Activated CD8-positive, alpha-beta memory T cell treated with anti-CD3 and anti-CD28 coated beads, Interleukin-2, amount 10 ng/mL, durations not matched to agents 7 days and 5 days (primary cell): ENCODE measurements around the gene CPPED1. TPM values are rescaled to one million over a fixed set of nuclear protein-coding genes. Genes with fewer than 3 reads are reported as not detected.
A peak's percentile ranks its signal among the peaks of the same experiment; 100 is the strongest.

Source experiments
- ATAC-seq: fragments of 150-1000 bp; cut with Tn5 transposase; one replicate; pipeline ENCODE4 v1.10.0; 2021; ENCODE audit warnings: moderate library complexity
- CTCF ChIA-PET: fragments of 350-600 bp; sonication (Branson Sonifier 250); formaldehyde crosslinking; loops from one replicate; lab custom pipeline; 2021; ENCODE audit warnings: antibody characterized with exemption; lab: Charles Lee
- DNase-seq: peaks from one replicate; pipeline ENCODE4 v3.0.0-alpha.2; 2020
- H3K27ac Mint-ChIP-seq: one replicate; pipeline ENCODE4 v1.8.0; 2021; ENCODE audit warnings: mild to moderate bottlenecking, mixed read lengths
- H3K27me3 Mint-ChIP-seq: one replicate; pipeline ENCODE4 v1.8.0; 2021; ENCODE audit warnings: mixed read lengths
- H3K36me3 Mint-ChIP-seq: one replicate; pipeline ENCODE4 v1.8.0; 2021; ENCODE audit warnings: mild to moderate bottlenecking, mixed read lengths
- H3K4me1 Mint-ChIP-seq: one replicate; pipeline ENCODE4 v1.8.0; 2021; ENCODE audit warnings: mixed read lengths
- H3K4me3 Mint-ChIP-seq: one replicate; pipeline ENCODE4 v1.8.0; 2021; ENCODE audit warnings: mild to moderate bottlenecking, moderate library complexity, mixed read lengths
- H3K9me3 Mint-ChIP-seq: one replicate; pipeline ENCODE4 v1.8.0; 2022; ENCODE audit warnings: low read depth, mixed read lengths
- total RNA-seq, 2 experiments: library from RNA; stranded (reverse); gene quantifications; one replicate each; pipeline ENCODE4 v1.2.3, GENCODE V29; 2021

The CPPED1 gene
- total RNA-seq, 2 experiments from 2014 or later: 20.5 to 21.5 TPM

DNA sequence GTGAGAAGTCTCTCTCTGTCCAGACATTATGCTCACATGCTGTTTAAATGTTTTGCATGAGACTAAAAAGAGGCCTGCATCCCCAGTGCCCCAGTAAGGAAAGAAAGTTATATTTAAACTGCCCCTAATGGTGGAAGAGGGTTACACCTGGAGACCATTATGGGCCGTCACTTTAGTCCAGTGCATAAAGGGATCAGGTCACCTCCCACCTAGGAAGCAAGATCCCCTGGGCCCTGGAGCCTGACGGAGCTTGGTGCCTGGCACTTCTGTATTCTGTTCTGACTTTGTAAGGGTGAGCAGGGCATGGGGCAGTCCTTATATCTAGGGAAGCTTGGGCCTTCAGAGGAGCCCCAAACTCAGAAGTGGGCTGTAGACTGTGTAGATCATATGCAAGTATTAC is 67.9 kb downstream of the CPPED1 start:
- CTCF ChIA-PET: no interaction called here
- Mint-ChIP-seq H3K27me3 (no peaks in the 10 kb centered on the region), H3K4me1 (no peaks in the 10 kb centered on the region), H3K4me3 (no peak overlapping the region), H3K27ac (no peak overlapping the region), H3K9me3 (peaks cover 31% of the 10 kb centered on the region), H3K36me3 (peaks cover 53% of the 10 kb centered on the region)
- ATAC-seq (no peak), DNase-seq (no peak)

DNA sequence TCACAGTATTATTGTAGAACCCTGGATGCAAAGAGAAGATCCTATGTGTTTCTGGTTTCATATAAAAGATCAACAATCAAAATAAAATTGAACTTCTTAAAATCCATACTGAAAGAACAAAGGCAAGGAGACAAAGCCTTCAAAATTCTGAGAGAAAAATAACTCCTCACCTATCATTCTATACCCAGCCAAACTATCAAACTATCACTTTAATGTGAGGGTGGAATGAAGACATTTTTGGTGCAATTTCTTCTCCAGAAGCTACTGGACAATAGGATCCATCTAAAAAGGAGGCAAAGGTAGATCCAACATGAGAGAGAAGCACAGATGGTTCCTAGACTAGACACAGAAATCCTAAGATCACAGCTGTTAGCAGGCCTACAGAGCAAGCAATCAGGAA is 71.1 kb downstream of the CPPED1 start:
- DNase-seq: no peak
- H3K27me3 Mint-ChIP-seq: no peaks in the 10 kb centered on the region
- CTCF ChIA-PET: interaction anchor here (1.4 kb wide), 1 partner anchor 18 kb away, joined by 6 read pairs; no protein-coding TSS in a partner anchor
- H3K27ac Mint-ChIP-seq: no peak overlapping the region
- peaks cover 29% of the 10 kb centered on the region for H3K9me3 Mint-ChIP-seq
- no peak for ATAC-seq
- H3K4me3 Mint-ChIP-seq: no peak overlapping the region
- H3K4me1 Mint-ChIP-seq: peaks cover 18% of the 10 kb centered on the region
- peaks cover 40% of the 10 kb centered on the region for H3K36me3 Mint-ChIP-seq

DNA sequence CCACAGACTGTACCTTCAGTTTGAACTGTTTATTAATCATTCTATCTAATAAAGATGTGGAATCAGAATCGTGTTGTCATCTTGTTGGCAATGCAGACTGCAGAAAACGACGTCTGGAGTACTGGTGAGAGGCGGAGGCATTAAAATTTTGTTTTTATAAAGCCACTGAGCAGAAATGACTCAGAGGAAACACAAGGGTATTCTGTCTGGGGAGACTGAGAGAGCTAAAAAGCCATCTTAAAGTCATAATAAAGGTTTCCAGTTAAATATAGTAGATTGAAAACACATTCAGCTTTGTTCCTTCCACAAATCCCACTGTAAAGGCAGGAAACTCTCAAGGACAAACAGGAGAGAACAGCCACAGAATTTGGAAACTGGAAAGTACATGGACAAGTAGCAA is 74.2 kb downstream of the CPPED1 start:
- peaks cover 20% of the 10 kb centered on the region for H3K9me3 Mint-ChIP-seq

DNA sequence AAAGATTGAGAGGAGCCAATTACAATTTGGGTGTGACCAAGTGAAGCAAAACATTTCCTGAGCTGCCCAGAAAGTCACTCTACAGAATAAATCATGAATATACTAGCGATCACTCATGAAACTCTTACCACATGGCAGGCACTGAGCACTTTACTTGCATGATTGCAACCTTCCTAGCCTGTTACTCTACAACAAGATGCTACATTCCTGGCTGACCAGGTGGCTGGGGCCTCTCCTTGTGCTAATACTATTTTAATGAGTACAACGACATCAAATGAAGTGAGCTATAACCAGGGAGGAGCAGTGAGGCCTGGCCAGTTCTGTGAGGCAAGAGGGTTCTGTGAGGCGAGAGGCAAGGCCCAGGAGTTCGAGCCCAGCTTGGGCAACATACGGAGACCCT is 75.2 kb downstream of the CPPED1 start:
- no peak overlapping the region for H3K4me3 Mint-ChIP-seq
- DNase-seq (no peak), ATAC-seq (no peak)
- no peak overlapping the region for H3K27ac Mint-ChIP-seq
- peaks cover 28% of the 10 kb centered on the region for H3K36me3 Mint-ChIP-seq
- CTCF ChIA-PET: no interaction called here
- peaks cover 18% of the 10 kb centered on the region for H3K4me1 Mint-ChIP-seq
- H3K27me3 Mint-ChIP-seq: no peaks in the 10 kb centered on the region
- peaks cover 18% of the 10 kb centered on the region for H3K9me3 Mint-ChIP-seq

More for the DNA sequence above, 74.2 kb downstream of the CPPED1 start:
- DNase-seq (no peak), ATAC-seq (peak; percentile 65)
- no peak overlapping the region for H3K4me3 Mint-ChIP-seq
- H3K36me3 Mint-ChIP-seq: peaks cover 28% of the 10 kb centered on the region
- CTCF ChIA-PET: interaction anchor here (0.5 to 1.5 kb wide), 3 partner anchors 11 to 224 kb away, joined by 3 to 7 read pairs (median 3); no protein-coding TSS in a partner anchor
- H3K4me1 Mint-ChIP-seq: peaks cover 18% of the 10 kb centered on the region
- H3K27me3 Mint-ChIP-seq: no peaks in the 10 kb centered on the region
- H3K27ac Mint-ChIP-seq: no peak overlapping the region

DNA sequence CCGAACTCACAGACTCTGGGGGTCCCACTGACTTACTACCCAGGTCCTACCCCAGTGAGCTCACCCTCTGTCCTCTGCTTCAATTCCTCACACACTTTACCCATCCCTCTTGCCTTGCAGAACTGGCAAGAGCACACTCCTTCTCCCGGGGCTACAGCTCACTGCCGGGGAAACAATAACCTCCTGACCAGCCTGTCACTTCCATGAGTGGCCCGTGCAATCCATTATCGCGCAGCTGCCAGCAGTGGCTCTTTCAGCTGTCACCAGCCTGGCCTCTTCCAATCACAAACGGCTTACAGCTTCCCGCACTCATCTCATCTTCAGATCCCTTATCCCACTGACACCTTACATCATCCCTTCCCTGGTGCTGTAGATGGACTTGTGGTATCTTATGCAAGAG is 79.5 kb downstream of the CPPED1 start:
- H3K9me3 Mint-ChIP-seq: peaks cover 3% of the 10 kb centered on the region
- peaks cover 21% of the 10 kb centered on the region for H3K36me3 Mint-ChIP-seq
- CTCF ChIA-PET: no interaction called here
- H3K4me1 Mint-ChIP-seq: peaks cover 3% of the 10 kb centered on the region
- ATAC-seq: no peak
- no peaks in the 10 kb centered on the region for H3K27me3 Mint-ChIP-seq
- no peak for DNase-seq
- H3K4me3 Mint-ChIP-seq: no peak overlapping the region
- H3K27ac Mint-ChIP-seq: no peak overlapping the region

DNA sequence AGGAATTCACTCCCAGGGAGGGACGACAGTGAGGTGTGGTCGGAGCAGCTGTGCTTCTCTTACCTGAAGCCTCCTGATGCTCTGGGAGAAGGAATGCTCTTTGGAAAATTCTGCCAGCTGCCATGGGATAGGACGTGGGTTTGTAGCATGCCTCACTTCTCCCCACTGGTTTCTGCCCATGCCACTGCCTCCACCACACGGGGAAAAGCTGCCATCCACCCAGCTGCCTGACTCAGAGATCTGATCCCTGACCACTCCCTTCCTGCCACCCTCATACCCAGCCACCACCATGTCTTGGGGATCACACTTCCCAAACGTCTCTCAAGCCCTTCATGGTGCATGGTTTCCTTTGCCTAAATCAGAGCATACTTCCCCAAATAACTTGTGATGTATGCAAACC is 80.0 kb downstream of the CPPED1 start:
- H3K9me3 Mint-ChIP-seq: peaks cover 3% of the 10 kb centered on the region
- CTCF ChIA-PET: no interaction called here
- no peak overlapping the region for H3K4me3 Mint-ChIP-seq
- ATAC-seq: no peak
- no peaks in the 10 kb centered on the region for H3K4me1 Mint-ChIP-seq
- peaks cover 25% of the 10 kb centered on the region for H3K36me3 Mint-ChIP-seq
- no peak overlapping the region for H3K27ac Mint-ChIP-seq
- H3K27me3 Mint-ChIP-seq: no peaks in the 10 kb centered on the region
- DNase-seq: no peak

DNA sequence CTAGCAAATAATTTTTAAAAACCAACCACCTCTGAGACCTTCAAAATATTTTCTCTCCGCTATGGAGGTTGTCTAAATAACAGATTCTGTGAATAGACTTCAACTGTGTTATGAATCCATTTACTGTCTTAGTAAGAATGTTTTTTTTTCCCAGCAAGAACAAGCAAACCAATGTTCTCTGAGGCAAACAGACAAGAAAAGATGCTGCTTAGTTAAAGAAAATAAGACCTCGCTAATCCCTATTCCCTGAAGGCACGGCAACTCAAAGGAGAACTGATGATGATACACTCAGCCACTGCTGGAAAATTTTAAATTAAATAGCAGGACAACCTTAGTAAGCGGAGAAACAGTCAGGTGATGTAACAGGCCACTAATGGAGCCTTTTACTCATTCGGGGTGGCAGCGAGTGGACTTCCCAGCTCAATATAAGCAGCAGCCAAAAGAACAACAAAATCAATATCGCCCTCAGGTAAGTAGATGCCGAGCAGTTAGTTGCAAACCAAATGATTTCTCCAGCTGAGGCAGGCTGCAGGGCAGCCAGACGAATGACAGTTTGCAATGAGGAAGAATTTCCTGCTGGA is 81.8 kb downstream of the CPPED1 start:
- H3K9me3 Mint-ChIP-seq: peaks cover 3% of the 10 kb centered on the region
- no peak for DNase-seq
- H3K36me3 Mint-ChIP-seq: peaks cover 28% of the 10 kb centered on the region
- no peaks in the 10 kb centered on the region for H3K27me3 Mint-ChIP-seq
- no peak for ATAC-seq
- CTCF ChIA-PET: no interaction called here
- no peak overlapping the region for H3K4me3 Mint-ChIP-seq
- H3K27ac Mint-ChIP-seq: no peak overlapping the region
- H3K4me1 Mint-ChIP-seq: no peaks in the 10 kb centered on the region

DNA sequence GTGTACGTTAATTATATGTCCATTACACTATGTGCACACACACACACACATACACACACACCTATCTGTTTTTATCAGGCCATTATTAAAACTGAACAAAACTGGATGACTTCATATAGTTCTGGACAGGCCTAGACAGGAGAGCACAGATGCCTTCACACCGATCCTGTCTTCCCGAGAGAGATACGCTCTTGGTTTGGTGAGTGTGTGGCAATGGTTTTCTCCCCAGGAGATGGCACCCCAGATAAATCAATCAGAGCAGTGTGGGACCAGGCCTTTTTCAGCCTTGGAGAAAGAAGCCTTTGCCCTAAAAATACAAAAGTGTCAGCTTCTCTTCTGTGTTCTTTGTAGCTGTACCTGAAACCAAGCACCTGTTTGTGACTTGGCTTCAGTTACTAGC is 83.7 kb downstream of the CPPED1 start:
- Mint-ChIP-seq H3K27ac (no peak overlapping the region), H3K36me3 (peaks cover 31% of the 10 kb centered on the region), H3K9me3 (peaks cover 3% of the 10 kb centered on the region), H3K27me3 (no peaks in the 10 kb centered on the region), H3K4me1 (no peaks in the 10 kb centered on the region), H3K4me3 (no peak overlapping the region)
- DNase-seq (no peak), ATAC-seq (no peak)
- CTCF ChIA-PET: no interaction called here

DNA sequence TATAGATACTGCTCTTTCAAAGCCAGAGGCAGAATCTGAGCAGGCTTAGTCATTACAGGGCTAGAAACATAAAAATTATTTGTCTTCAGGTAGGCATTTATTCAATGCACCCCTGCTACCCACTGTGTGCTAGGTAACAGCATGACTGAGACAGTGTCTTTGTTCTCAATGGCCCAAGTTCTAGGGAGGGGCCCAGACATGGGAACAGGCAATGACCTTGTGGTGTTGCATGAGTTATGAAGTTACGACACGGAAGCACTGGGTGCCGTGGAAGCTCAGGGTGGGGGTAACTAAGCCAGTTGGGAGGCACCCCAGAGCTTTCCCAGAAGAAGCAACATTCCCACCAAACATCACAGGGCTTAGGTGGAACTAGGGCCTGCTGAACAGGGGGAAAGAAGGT is 87.0 kb downstream of the CPPED1 start:
- CTCF ChIA-PET: no interaction called here
- Mint-ChIP-seq H3K4me3 (no peak overlapping the region), H3K9me3 (peaks cover 4% of the 10 kb centered on the region), H3K36me3 (peaks cover 31% of the 10 kb centered on the region), H3K27me3 (no peaks in the 10 kb centered on the region), H3K27ac (no peak overlapping the region), H3K4me1 (no peaks in the 10 kb centered on the region)
- ATAC-seq: no peak
- DNase-seq: no peak

DNA sequence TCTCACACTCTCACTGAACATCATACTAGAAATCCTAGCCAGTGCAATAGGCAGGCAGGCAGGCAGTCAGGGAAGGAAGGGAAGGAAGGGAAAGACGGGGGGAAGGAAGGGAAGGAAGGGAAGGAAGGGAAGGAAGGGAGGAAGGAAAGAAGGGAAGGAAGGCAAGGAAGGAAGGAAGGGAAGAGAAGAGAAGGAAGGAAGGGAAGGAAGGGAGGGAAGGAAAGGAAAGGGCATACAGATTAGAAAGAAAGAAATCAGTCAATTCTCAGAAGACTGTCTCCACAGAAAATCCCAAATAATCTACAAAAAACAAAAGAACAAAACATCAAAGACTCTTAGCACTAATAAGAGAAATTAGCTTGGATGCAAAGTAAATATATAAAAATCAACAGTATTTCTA is 93.9 kb downstream of the CPPED1 start:
- H3K36me3 Mint-ChIP-seq: peaks cover 10% of the 10 kb centered on the region
- H3K4me1 Mint-ChIP-seq: no peaks in the 10 kb centered on the region
- no peaks in the 10 kb centered on the region for H3K27me3 Mint-ChIP-seq
- ATAC-seq (no peak), DNase-seq (no peak)
- H3K9me3 Mint-ChIP-seq: peaks cover 4% of the 10 kb centered on the region
- CTCF ChIA-PET: no interaction called here
- H3K27ac Mint-ChIP-seq: no peak overlapping the region
- H3K4me3 Mint-ChIP-seq: no peak overlapping the region

DNA sequence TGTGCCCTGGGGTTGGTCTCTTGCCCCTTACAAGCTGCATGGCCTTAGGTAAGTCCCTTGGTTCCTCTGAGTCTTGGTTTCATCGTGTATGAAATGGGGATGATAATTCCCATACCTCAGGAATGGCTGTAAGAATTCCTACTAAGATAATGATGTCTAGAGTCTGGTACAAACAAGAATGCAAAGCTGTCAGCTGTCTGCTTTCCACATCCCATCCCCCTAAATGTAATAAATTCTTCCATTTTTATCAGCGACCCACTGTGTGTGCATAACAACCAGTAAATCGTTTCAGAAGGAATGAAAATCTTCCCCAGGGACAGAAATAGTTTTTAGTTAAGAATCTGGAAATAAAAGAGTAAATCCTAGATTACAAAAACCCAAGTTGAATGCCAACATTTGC is 95.4 kb downstream of the CPPED1 start:
- Mint-ChIP-seq H3K36me3 (peaks cover 10% of the 10 kb centered on the region), H3K4me1 (no peaks in the 10 kb centered on the region), H3K27me3 (no peaks in the 10 kb centered on the region), H3K27ac (no peak overlapping the region), H3K4me3 (no peak overlapping the region), H3K9me3 (no peaks in the 10 kb centered on the region)
- CTCF ChIA-PET: no interaction called here
- DNase-seq (no peak), ATAC-seq (no peak)

DNA sequence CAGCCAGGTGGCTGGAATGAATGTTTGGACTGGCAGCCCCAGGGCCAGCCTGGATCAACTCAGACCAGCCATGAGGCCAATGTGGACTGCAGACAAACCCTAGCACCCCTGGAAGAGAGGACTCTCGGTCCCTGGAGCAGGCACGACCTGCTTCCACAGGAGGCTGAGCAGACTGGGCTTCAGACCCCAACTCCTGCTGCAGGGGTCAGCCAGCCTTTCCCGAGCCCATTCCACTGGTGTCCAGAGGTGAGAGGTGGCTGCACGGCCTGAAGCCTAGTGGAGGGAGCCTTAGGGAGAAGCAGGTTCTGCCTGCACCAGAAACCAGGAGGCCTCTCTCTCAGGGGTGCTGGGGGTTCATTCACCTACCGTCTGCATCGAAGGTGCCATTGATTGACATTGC is 97.1 kb downstream of the CPPED1 start:
- no peaks in the 10 kb centered on the region for H3K9me3 Mint-ChIP-seq
- no peaks in the 10 kb centered on the region for H3K4me1 Mint-ChIP-seq
- peaks cover 15% of the 10 kb centered on the region for H3K36me3 Mint-ChIP-seq
- H3K4me3 Mint-ChIP-seq: no peak overlapping the region
- H3K27ac Mint-ChIP-seq: no peak overlapping the region
- no peak for DNase-seq
- no peak for ATAC-seq
- CTCF ChIA-PET: no interaction called here
- no peaks in the 10 kb centered on the region for H3K27me3 Mint-ChIP-seq

DNA sequence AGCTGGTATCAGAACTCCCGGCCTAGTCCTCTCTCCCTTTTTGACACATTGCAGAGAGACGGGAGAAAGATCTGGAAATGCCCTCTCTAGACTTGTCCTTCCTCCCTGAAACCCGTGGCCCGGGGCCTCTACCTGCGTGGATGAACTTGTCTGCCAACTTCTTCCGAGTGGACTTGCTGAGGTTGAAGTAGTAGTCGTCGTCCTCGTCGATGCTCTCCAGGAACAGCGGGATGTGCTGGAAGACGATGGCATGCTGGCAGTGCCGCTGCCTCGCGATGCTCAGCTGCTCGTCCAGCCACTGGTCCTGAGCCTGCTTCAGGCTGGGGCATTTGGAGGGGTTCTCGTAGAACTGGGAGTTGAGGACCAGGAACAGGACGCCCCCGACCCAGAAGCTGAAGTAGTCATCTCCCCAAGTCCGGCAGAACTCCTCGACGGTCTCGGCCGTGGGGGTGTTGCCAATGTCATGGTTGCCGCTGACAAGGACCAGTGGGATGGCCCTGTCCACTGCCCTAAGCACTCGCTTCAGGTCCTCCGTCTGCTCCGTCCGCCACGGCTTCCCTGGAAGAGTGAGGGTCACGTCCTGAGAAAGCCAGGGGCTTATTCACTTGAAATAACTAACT is 99.1 kb downstream of the CPPED1 start:
- Mint-ChIP-seq H3K27me3 (no peaks in the 10 kb centered on the region), H3K4me1 (peaks cover 3% of the 10 kb centered on the region), H3K9me3 (no peaks in the 10 kb centered on the region), H3K27ac (no peak overlapping the region), H3K4me3 (no peak overlapping the region), H3K36me3 (peaks cover 17% of the 10 kb centered on the region)
- CTCF ChIA-PET: no interaction called here
- ATAC-seq (no peak), DNase-seq (no peak)

DNA sequence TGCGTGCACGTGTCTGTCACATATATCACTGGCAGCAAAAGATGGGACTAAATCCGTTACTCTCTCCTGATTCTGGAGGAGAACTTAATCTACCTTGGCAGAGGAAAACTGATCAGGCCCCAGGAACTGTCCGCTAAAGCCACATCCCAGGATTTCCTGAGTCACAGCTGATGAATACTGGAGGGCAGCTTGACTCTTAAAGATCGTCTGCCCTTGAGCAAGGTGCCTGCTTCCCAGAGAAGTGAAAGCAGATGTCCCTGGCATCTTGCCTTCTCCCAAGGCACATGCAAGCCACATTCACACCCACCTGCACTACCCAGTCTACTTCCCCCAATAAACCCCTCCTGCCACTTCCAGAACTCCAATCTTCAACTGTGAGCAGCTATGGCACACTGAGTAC is 99.8 kb downstream of the CPPED1 start:
- Mint-ChIP-seq H3K27ac (no peak overlapping the region), H3K9me3 (no peaks in the 10 kb centered on the region), H3K4me1 (peaks cover 8% of the 10 kb centered on the region), H3K36me3 (peaks cover 17% of the 10 kb centered on the region), H3K4me3 (no peak overlapping the region), H3K27me3 (no peaks in the 10 kb centered on the region)
- DNase-seq: no peak
- ATAC-seq: no peak
- CTCF ChIA-PET: no interaction called here
